Activated naive CD4-positive, alpha-beta T cell (primary cell): ENCODE data around the gene MAP3K6.
"Not testable (repeated sequence)": the region's sequence is repeated elsewhere in the genome, so short reads cannot be mapped to it uniquely, and the experiment has no call there.

Experiments
- DNase-seq, 4 experiments: peaks; one replicate each; lab custom pipeline; 2025; lab: John Stamatoyannopoulos, UW

The MAP3K6 gene

DNA sequence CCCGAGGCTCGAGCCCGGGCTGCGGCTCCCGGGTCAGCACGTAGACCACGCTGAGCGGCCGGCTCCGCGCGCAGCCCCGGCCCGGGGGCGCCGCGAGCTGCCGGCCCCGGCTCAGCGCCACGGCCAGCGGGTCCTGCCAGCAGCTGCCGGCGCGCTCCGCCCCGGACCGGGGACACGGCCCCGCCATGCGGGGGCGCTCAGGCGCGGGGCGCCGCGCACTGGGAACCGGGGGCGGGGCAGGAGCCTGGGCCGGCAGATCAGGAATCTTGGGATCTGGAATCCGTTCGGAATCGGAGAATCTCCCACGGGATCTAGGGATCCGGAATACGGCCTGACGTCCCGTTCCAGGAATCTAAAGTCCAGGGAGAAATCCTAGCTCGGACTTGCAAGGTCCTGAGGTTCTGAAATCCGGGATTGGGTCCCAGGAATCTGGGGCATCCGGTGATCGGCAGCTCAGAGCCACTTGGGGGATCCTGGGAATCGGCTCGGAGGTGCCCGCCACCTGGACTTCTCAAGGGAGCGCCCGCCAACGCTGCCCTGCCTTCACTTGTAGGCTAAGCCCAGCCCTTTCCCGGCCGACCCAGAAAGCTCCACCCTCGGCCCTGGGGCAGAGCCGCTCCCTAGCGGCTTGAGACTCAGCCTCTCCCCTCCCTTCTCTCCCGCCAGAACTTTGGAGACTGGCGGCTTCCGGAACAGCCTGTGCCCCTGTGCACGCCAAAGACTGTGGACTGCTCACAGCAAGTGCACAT lies at the start of gene MAP3K6:
Gene MAP3K6, minus strand, starts transcription at position 551 of the 749 bp plus-strand sequence. Its CDS starts 364 bp downstream, at position 187.
- DNase-seq: peak in 1 of 4 experiments; percentile 41

- no peak for DNase-seq
These were observed 47.3 kb upstream of the MAP3K6 start for GRCh38 chr1:27414091-27414490.

- DNase-seq: no peak
These were observed 46.2 kb upstream of the MAP3K6 start for GRCh38 chr1:27413004-27413403.

DNA sequence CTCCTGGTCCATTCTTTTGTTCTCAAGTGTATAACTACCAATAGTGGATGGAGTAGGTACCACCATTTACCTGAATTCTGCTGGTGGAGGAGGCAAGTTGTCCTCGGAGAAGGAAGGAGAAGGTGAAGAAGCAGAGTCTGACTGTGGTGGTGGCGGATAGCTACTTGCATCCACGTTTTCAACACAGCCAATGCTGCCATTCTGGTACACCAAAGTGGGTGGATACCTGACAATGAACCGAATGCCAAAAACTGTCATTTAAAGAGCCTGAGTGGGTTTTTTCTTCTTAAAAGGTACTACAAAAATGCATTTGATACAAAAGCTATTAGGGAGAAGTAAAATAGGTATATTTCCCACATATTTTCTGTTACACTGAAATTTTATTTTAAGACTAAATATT lies 45.7 kb upstream of the MAP3K6 start:
- no peak for DNase-seq

- DNase-seq: no peak
These were observed 43.9 kb upstream of the MAP3K6 start for GRCh38 chr1:27410709-27411108.

DNA sequence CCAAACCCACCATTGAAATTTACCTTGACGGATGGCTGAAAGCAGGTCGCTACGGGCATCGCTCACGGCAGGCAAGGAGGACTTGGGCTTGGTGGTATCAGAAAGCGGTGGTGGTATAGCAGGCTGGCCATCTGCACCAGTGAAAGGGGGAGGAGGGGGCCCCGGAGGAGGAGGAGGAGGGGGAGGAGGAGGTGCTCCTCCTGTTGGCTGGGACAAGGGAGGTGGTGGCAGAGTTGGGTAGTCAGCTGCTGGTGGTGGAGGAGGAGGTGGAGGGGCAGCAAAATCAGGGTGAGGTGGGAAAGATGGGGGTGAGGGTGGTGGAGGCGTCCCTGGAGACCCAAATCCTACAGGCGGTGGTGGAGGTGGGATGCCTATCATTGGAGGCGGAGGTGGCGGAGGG lies 42.9 kb upstream of the MAP3K6 start:
- no peak for DNase-seq

DNA sequence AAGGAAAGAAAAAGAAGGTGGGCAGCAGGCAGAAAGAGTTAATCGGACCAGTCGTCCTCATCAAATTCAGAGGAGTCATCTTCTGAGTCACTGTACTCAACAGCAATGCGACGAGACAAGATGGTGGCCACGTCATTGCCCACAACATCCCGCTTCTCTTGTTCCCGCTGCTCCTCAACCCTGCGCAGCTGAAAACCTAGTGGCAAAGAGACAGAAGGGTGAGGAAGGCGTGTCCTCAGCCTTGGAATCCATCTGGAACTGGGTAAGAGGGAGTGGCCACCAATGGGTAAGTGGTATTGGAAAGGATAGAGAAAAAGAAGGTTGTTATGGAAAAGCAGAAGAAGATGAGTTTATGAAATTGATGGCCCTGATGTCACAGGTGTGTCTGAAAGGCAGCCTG lies 41.4 kb upstream of the MAP3K6 start:
- DNase-seq: no peak

DNA sequence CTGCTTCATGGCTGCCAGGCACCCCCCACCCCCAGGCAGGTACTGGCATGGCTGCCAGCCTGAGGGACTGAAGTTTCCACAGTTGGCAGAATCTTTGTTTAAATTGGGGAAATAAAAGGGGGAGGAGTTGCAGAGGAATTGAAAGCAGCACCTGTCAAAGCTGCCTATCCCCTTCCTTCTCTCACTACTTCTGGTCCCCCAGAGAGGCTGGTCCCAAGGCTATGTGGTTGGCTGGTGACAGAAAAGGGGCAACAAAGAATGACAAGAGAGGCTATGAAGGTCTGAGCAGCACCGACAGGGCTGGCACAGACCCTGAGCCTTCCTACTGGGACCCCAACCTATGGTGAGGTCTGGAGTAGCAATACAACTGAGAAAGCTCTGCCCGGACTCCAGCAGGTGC lies 40.0 kb upstream of the MAP3K6 start:
- not testable (repeated sequence) for DNase-seq

DNA sequence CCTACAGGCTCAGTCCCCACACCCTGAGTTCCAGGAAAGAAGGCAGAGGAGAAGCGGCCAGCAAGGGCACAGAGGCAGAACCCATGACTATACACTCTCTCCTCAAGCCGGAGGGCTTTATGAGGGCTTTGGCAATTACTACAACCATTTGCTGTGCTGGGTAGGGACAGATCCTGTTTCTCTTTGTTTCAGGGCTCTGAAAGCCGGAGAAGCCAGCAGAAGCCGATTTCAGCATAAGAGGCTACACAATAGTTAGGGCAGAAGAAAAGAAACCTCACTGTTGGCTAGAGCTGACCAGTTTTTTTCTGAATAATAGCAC lies 39.6 kb upstream of the MAP3K6 start:
- DNase-seq: no peak

GRCh38 chr1:27405598-27406361 lies 39.0 kb upstream of the MAP3K6 start:
- DNase-seq: not testable (repeated sequence)

- DNase-seq: no peak
These were observed 38.3 kb upstream of the MAP3K6 start for GRCh38 chr1:27405074-27405473.

- DNase-seq: no peak
These were observed 37.2 kb upstream of the MAP3K6 start for GRCh38 chr1:27403931-27404330.

- DNase-seq: peak in 1 of 4 experiments; percentile 24
These were observed 36.4 kb upstream of the MAP3K6 start for GRCh38 chr1:27403065-27403726.

DNA sequence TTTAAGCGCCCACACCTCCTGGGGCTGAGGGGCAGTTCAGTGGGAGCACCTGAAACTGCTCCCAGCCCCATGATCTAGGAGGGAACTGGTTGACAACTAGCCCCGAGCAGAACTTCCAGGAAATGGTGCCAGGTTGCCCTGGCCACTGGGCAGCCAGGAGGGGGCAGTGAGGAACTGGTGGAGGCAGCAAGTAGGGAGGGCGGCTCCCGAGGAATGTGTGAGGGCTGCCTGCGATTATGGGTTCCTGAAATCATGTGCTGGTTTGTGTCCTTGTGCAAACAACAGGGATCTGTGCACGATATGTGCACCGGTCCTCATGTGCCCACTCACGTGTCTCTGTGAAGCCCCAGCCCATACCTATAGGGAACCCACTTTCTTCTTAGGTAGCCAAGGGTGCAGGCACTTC lies 35.6 kb upstream of the MAP3K6 start:
- no peak for DNase-seq

- no peak for DNase-seq
These were observed 34.2 kb upstream of the MAP3K6 start for GRCh38 chr1:27400963-27401341.

DNA sequence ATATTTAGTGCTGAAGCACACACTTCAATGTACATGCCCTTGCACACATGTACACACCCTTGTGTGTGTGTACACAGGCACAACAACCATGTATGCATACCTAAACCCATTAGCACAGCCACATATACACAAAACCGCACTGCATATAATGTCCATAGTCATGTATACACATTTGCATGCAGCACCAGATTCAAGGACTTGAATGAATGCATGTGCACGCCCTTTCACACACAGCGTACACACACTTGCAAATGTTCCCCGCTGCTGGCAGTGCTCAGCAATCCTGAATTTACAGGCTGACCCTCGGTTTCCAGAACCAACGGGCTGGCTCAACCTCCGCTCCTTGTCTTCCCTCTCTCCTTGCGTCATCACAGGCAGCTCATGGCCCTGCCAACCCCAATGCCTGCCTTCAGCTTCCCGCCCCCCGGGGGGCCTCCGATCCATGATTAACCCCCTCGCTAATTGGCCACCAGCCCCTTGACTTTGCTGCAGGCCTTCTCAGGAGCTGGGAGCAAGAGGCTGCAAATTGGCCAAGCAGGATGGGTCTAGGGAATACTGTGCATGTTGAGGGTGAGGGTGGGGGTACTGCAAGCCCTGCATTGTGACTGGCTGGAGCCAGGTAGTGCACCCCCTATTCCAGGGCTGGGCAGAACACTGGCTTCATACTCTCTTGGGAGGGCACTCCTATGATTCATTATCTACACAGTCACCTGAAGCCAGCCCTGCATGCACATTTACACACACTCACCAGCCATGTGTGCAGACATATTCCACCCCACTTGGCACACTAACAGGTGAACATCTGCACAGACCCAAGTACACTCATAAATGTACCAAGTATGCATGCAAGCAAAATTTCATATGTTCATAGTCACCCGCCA lies 33.6 kb upstream of the MAP3K6 start:
- no peak for DNase-seq

DNA sequence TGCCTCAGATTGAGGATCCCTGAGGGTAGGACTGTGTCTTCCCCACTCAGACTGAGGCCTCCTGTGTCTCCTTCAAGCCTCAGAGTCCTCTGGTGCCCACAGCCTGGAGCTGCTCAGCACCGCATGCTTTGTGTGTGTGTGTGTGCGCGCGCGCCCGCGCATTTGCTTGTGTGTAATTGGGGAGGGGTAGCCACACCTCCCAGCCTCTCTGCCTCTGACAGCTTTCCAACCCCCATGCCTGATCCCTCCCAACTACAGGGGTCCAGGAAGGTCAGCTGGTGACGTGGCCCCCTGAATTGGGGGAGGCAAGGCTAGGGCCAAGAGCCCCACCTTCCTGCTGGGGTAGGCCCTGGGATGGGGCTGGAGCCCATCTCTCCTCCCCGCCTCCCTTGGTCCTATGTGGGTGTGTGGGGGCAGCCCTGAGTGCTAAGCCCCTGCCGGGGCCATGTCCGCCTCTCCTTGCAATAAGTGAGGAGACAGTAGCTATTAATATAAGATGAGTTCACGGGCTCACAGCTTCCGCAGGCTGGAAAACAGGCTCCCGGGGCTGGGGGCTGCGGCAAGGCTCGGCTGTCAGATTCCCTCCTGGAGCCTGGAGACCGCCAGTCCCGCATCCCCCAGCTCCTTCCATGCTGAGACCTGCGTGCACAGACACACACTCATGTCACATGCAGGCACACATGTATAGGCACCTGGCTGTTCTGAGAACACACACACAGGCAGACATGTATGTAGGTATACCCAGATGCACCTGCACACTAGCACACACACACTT lies 32.7 kb upstream of the MAP3K6 start:
- DNase-seq: no peak

- no peak for DNase-seq
These were observed 31.8 kb upstream of the MAP3K6 start for GRCh38 chr1:27398405-27399149.

DNA sequence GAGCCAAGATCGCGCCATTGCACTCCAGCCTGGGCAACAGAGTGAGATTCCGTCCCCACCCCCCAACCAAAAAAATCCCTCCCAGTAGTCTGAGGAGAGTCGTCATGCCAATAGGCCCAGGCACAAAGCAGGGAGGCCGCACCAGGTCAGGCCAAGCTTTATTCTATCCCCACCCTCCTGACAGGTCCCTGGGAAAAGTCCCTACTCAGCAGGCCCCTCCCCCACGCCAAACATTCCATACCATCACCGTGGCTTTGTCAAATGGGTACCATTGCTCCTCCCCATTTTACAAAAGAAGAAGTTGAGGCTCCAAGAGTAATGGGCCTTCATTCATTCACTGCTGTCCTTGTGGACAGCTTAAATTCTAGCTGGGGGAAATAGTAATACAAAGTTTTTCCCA lies 31.0 kb upstream of the MAP3K6 start:
- DNase-seq: no peak

GRCh38 chr1:27397110-27397509 lies 30.3 kb upstream of the MAP3K6 start:
- no peak for DNase-seq
